HEK293 (cell line): ENCODE data around the gene SQOR.
A peak's percentile ranks its signal among the peaks of the same experiment; 100 is the strongest.

Experiments
- CTCF ChIA-PET: fragments of 350-600 bp; formaldehyde crosslinking; extraction: SDS; loops from one replicate; lab custom pipeline; 2021; ENCODE audit warnings: antibody characterized with exemption; lab: Yijun Ruan, JAX
- POLR2A ChIA-PET: fragments of 300-600 bp; formaldehyde crosslinking; extraction: SDS; loops from one replicate; lab custom pipeline; 2020; ENCODE audit warnings: antibody characterized with exemption, inconsistent platforms; lab: Yijun Ruan, JAX
- H3K27ac ChIP-seq: fragments of 200-500 bp; sonication (Bioruptor generic); 2 replicates; pipeline ENCODE4 v1.5.1; 2014; ENCODE audit warnings: low read depth, low read length, control low read depth, inconsistent platforms; ENCODE audit errors: extremely low read depth
- H3K36me3 ChIP-seq, 2 experiments: fragments of 200-500 bp in 1 of 2; sonication (Bioruptor generic) in 1 of 2; 1 replicate in 1 of 2; 2 replicates in 1 of 2; pipeline ENCODE4 v1.5.1; 2014 to 2017; ENCODE audit warnings: inconsistent platforms in 2 of 2, low read length in 2 of 2; ENCODE audit not compliant: control insufficient read depth in 2 of 2, insufficient read depth in 1 of 2
- H3K4me1 ChIP-seq: fragments of 200-500 bp; sonication (Bioruptor generic); 2 replicates; pipeline ENCODE4 v1.5.1; 2014; ENCODE audit warnings: mild to moderate bottlenecking, low read length, inconsistent platforms; ENCODE audit not compliant: control insufficient read depth, insufficient read depth
- H3K4me3 ChIP-seq: 2 replicates; pipeline ENCODE4 v1.5.1; 2011; ENCODE audit warnings: low read depth, mild to moderate bottlenecking, control low read depth, low read length, moderate library complexity
- H3K9me3 ChIP-seq: fragments of 200-500 bp; sonication (Bioruptor generic); 2 replicates; pipeline ENCODE4 v1.5.1; 2014; ENCODE audit warnings: low read depth, low read length, inconsistent platforms; ENCODE audit not compliant: control insufficient read depth, insufficient read depth
- HIC1 ChIP-seq: fragments of 450-650 bp; formaldehyde crosslinking; IDR thresholded peaks from 2 replicates; pipeline ENCODE4 v1.5.1; 2016; ENCODE audit warnings: missing biosample characterization, missing genetic modification characterization
- INSM2 ChIP-seq: fragments of 450-650 bp; formaldehyde crosslinking; IDR thresholded peaks from 2 replicates; pipeline ENCODE4 v1.5.1; 2016; ENCODE audit warnings: missing biosample characterization, missing genetic modification characterization
- MYNN ChIP-seq: fragments of 450-650 bp; formaldehyde crosslinking; IDR thresholded peaks from 2 replicates; pipeline ENCODE4 v1.5.1; 2016; ENCODE audit warnings: missing biosample characterization, missing genetic modification characterization, borderline replicate concordance
- SP3 ChIP-seq: fragments of 450-650 bp; formaldehyde crosslinking; IDR thresholded peaks from 2 replicates; pipeline ENCODE4 v1.5.1; 2016; ENCODE audit warnings: missing biosample characterization, missing genetic modification characterization
- TCF7L2 ChIP-seq: IDR thresholded peaks from 2 replicates; pipeline ENCODE4 v1.6.1; 2011; ENCODE audit warnings: low read depth, mild to moderate bottlenecking, inconsistent platforms, low read length, moderate library complexity, borderline replicate concordance
- ZEB2 ChIP-seq: fragments of 450-650 bp; formaldehyde crosslinking; IDR thresholded peaks from 2 replicates; pipeline ENCODE4 v1.5.1; 2016; ENCODE audit warnings: missing biosample characterization, missing genetic modification characterization
- ZFP37 ChIP-seq: fragments of 450-650 bp; formaldehyde crosslinking; IDR thresholded peaks from 2 replicates; pipeline ENCODE4 v1.5.1; 2016; ENCODE audit warnings: missing biosample characterization, missing genetic modification characterization
- ZNF140 ChIP-seq: fragments of 450-650 bp; formaldehyde crosslinking; IDR thresholded peaks from 2 replicates; pipeline ENCODE4 v1.5.1; 2016; ENCODE audit warnings: missing biosample characterization, missing genetic modification characterization
- ZNF18 ChIP-seq: fragments of 450-650 bp; formaldehyde crosslinking; IDR thresholded peaks from 2 replicates; pipeline ENCODE4 v1.5.1; 2016; ENCODE audit warnings: missing biosample characterization, missing genetic modification characterization
- ZNF214 ChIP-seq: fragments of 450-650 bp; formaldehyde crosslinking; IDR thresholded peaks from 2 replicates; pipeline ENCODE4 v1.5.1; 2017; ENCODE audit warnings: missing biosample characterization, mild to moderate bottlenecking, missing genetic modification characterization, borderline replicate concordance
- ZNF292 ChIP-seq: fragments of 450-650 bp; formaldehyde crosslinking; IDR thresholded peaks from 2 replicates; pipeline ENCODE4 v1.5.1; 2016; ENCODE audit warnings: low read depth, missing biosample characterization, missing genetic modification characterization, borderline replicate concordance
- ZNF394 ChIP-seq: fragments of 450-650 bp; formaldehyde crosslinking; IDR thresholded peaks from 2 replicates; pipeline ENCODE4 v1.5.1; 2016; ENCODE audit warnings: missing biosample characterization, missing genetic modification characterization, mild to moderate bottlenecking, moderate library complexity, borderline replicate concordance
- ZNF423 ChIP-seq: fragments of 450-650 bp; formaldehyde crosslinking; IDR thresholded peaks from 2 replicates; pipeline ENCODE4 v1.5.1; 2016; ENCODE audit warnings: missing biosample characterization, missing genetic modification characterization
- ZNF560 ChIP-seq: fragments of 450-650 bp; formaldehyde crosslinking; IDR thresholded peaks from 2 replicates; pipeline ENCODE4 v1.5.1; 2017; ENCODE audit warnings: missing biosample characterization, missing genetic modification characterization, borderline replicate concordance
- ZNF664 ChIP-seq: fragments of 450-650 bp; formaldehyde crosslinking; IDR thresholded peaks from 2 replicates; pipeline ENCODE4 v1.5.1; 2016; ENCODE audit warnings: missing biosample characterization, missing genetic modification characterization
- ZNF670 ChIP-seq: fragments of 450-650 bp; formaldehyde crosslinking; IDR thresholded peaks from 2 replicates; pipeline ENCODE4 v1.5.1; 2016; ENCODE audit warnings: missing biosample characterization, missing genetic modification characterization, low read depth
- ZNF768 ChIP-seq: fragments of 450-650 bp; formaldehyde crosslinking; IDR thresholded peaks from 2 replicates; pipeline ENCODE4 v1.5.1; 2018; ENCODE audit warnings: missing biosample characterization, mild to moderate bottlenecking, missing genetic modification characterization
- ZNF776 ChIP-seq: fragments of 450-650 bp; formaldehyde crosslinking; IDR thresholded peaks from 2 replicates; pipeline ENCODE4 v1.5.0; 2017; ENCODE audit warnings: missing biosample characterization, missing genetic modification characterization, borderline replicate concordance
- TF ChIP-seq, protein P1 (sequence below): fragments of 450-650 bp; formaldehyde crosslinking; IDR thresholded peaks from 2 replicates; pipeline ENCODE4 v1.5.1; 2016; ENCODE audit warnings: missing biosample characterization, missing genetic modification characterization
- TF ChIP-seq, protein P2 (sequence below): fragments of 450-650 bp; formaldehyde crosslinking; IDR thresholded peaks from 2 replicates; pipeline ENCODE4 v1.5.1; 2016; ENCODE audit warnings: missing biosample characterization, missing genetic modification characterization
- TF ChIP-seq, protein P3 (sequence below): fragments of 450-650 bp; formaldehyde crosslinking; IDR thresholded peaks from 2 replicates; pipeline ENCODE4 v1.5.1; 2016; ENCODE audit warnings: missing biosample characterization, missing genetic modification characterization
- TF ChIP-seq, protein P4 (sequence below): fragments of 450-650 bp; IDR thresholded peaks from 2 replicates; pipeline ENCODE4 v1.5.1; 2018; ENCODE audit warnings: missing biosample characterization, mild to moderate bottlenecking, missing genetic modification characterization

The SQOR gene

DNA sequence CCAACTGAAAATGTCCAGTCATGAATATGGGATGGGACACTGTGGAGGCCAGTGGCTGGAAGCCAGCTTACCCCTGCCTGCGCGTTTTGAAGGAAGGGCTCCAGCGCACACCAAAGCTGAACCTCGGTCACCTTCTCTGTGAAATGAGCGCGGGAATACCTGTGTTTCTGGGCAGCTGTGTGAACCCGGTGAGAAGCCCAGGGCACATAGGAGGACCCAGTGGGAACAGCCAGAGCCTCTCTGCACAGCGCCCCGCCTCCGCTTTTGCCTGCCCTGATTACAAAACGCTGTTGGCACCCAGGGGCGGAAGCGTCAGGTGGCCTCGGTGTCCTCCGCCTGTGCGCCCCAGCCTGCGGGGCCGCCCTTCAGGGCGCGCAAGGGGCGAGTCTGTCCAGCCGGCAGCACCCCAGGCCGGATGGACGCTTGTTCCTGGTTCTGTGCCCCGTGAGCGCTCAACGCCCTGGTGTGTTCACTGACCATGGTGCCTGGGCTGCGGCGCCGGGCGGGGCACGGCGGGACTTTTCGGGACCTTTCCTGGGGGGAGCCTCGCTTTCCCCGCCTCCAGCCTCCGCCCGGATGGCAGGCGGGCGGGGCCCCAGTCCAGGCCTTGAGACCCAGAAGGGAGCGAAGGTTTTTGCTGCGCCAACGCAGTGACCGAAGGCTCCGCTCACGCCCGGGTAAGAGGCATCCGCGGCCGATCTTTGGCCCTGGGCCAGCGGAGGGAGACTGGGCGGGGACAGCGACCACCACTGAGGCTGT, at the start of gene SQOR:
SQOR (plus strand) TSS at position 598 of the 759 bp plus-strand sequence. CDS start 23,895 bp downstream, outside the sequence.
- CTCF ChIA-PET, result interaction anchor here (0.5 to 2.2 kb wide), 7 partner anchors 10 to 184 kb away, joined by 3 to 5 read pairs (median 3); no protein-coding TSS in a partner anchor
- no peaks in the 10 kb centered on the region for H3K36me3 ChIP-seq
- H3K9me3 ChIP-seq, result no peaks in the 10 kb centered on the region
- H3K4me1 ChIP-seq, result no peaks in the 10 kb centered on the region; the same call in 1 of the 2 replicates
- H3K4me3 ChIP-seq, result peak within 1 kb of the TSS; percentile 40
- POLR2A ChIA-PET, result no interaction called here
- H3K27ac ChIP-seq, result peak within 1 kb of the TSS; percentile 43; the same call in 1 of the 2 replicates
- TF ChIP-seq ZNF394 (tag by site-specific recombination) (no peak), ZNF214 (tag by site-specific recombination) (no peak), ZNF292 (tag by site-specific recombination) (no peak), INSM2 (no peak), ZNF768 (tag by site-specific recombination) (no peak), ZNF18 (tag by site-specific recombination) (peak; percentile 96), ZNF423 (tag by site-specific recombination) (peak; percentile 78; the same call in 1 of the 2 replicates), HIC1 (peak; percentile 32; the same call in 1 of the 2 replicates), SP3 (tag by site-specific recombination) (peak; percentile 82), ZNF664 (tag by site-specific recombination) (no peak), ZNF670 (tag by site-specific recombination) (no peak), ZFP37 (tag by site-specific recombination) (peak; percentile 76; the same call in 1 of the 2 replicates), ZNF140 (no peak), ZNF560 (tag by site-specific recombination) (no peak), MYNN (tag by site-specific recombination) (no peak), ZNF776 (no peak), TCF7L2 (no peak), ZEB2 (tag by site-specific recombination) (peak; percentile 54; the same call in 1 of the 2 replicates)
- TF ChIP-seq, protein P1, sequence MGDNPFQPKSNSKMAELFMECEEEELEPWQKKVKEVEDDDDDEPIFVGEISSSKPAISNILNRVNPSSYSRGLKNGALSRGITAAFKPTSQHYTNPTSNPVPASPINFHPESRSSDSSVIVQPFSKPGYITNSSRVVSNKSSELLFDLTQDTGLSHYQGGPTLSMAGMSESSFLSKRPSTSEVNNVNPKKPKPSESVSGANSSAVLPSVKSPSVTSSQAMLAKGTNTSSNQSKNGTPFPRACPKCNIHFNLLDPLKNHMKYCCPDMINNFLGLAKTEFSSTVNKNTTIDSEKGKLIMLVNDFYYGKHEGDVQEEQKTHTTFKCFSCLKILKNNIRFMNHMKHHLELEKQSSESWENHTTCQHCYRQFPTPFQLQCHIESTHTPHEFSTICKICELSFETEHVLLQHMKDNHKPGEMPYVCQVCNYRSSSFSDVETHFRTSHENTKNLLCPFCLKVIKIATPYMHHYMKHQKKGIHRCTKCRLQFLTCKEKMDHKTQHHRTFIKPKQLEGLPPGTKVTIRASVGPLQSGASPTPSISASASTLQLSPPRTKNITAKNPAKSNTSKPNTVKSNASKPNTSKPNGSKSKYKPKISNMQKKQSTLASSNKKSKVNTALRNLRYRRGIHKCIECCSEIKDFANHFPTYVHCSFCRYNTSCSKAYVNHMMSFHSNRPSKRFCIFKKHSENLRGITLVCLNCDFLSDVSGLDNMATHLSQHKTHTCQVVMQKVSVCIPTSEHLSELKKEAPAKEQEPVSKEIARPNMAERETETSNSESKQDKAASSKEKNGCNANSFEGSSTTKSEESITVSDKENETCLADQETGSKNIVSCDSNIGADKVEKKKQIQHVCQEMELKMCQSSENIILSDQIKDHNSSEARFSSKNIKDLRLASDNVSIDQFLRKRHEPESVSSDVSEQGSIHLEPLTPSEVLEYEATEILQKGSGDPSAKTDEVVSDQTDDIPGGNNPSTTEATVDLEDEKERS, result no peak
- TF ChIP-seq, protein P2, sequence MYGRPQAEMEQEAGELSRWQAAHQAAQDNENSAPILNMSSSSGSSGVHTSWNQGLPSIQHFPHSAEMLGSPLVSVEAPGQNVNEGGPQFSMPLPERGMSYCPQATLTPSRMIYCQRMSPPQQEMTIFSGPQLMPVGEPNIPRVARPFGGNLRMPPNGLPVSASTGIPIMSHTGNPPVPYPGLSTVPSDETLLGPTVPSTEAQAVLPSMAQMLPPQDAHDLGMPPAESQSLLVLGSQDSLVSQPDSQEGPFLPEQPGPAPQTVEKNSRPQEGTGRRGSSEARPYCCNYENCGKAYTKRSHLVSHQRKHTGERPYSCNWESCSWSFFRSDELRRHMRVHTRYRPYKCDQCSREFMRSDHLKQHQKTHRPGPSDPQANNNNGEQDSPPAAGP (tag by site-specific recombination), result no peak
- TF ChIP-seq, protein P3, sequence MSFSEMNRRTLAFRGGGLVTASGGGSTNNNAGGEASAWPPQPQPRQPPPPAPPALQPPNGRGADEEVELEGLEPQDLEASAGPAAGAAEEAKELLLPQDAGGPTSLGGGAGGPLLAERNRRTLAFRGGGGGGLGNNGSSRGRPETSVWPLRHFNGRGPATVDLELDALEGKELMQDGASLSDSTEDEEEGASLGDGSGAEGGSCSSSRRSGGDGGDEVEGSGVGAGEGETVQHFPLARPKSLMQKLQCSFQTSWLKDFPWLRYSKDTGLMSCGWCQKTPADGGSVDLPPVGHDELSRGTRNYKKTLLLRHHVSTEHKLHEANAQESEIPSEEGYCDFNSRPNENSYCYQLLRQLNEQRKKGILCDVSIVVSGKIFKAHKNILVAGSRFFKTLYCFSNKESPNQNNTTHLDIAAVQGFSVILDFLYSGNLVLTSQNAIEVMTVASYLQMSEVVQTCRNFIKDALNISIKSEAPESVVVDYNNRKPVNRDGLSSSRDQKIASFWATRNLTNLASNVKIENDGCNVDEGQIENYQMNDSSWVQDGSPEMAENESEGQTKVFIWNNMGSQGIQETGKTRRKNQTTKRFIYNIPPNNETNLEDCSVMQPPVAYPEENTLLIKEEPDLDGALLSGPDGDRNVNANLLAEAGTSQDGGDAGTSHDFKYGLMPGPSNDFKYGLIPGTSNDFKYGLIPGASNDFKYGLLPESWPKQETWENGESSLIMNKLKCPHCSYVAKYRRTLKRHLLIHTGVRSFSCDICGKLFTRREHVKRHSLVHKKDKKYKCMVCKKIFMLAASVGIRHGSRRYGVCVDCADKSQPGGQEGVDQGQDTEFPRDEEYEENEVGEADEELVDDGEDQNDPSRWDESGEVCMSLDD (tag by site-specific recombination), result no peak
- TF ChIP-seq, protein P4, sequence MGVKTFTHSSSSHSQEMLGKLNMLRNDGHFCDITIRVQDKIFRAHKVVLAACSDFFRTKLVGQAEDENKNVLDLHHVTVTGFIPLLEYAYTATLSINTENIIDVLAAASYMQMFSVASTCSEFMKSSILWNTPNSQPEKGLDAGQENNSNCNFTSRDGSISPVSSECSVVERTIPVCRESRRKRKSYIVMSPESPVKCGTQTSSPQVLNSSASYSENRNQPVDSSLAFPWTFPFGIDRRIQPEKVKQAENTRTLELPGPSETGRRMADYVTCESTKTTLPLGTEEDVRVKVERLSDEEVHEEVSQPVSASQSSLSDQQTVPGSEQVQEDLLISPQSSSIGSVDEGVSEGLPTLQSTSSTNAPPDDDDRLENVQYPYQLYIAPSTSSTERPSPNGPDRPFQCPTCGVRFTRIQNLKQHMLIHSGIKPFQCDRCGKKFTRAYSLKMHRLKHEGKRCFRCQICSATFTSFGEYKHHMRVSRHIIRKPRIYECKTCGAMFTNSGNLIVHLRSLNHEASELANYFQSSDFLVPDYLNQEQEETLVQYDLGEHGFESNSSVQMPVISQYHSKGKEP, result no peak
